Measurements from ENCODE around the gene SLC12A3.

The SLC12A3 gene

DNA sequence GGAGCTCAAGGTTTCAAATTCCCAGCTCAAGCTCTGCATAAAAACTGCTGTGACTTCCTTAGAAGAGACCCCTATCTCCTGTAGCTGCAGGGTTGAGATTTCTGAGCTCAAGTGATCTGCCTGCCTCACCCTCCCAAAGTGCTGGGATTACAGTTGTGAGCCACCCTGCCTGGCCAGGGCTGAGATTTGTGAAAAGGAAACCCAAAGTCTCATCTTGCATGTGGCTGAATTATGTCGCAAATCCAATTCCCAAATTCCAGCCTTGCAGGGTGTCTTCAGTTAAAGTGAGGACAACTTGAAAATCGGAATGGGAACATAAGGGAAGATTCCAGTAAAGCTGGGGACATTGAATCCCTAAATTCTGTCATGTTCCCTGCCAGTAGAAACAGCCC, 82.6 kb downstream of the SLC12A3 start:
- Histone ChIP-seq H3K36me3 (replicated peaks; ENCODE audit: low read depth, low read length) (peaks cover 35% of the 10 kb centered on the region), H3K27me3 (ENCODE audit: low read depth, low read length) (no peaks in the 10 kb centered on the region)

DNA sequence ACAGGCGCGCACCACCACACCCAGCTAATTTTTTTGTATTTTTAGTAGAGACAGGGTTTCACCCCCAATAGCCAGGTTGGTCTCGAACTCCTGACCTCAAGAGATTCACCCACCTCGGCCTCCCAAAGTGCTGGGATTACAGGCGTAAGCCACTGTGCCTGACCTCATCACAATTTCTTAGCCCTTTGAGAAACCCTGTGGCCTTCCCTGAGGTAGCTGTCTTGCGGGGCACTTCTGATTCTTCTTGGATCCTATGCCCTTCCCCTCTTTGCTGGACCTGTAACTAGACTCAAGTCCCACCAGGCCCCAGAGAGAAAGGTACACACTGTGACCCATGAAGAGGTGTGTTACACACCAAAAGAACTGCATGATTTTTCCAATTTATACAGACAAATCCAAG, 83.2 kb downstream of the SLC12A3 start:
- 0 out of 2 replicates have a peak, but pooled peaks cover 1% of the 10 kb centered on the region for H4K20me1 ChIP-seq (ENCODE audit: insufficient read depth, low read length)
- TF ChIP-seq EZH2phosphoT487 (IDR thresholded peaks at IDR 0.05; ENCODE audit: low read depth) (no peak), CTCF (IDR thresholded peaks at IDR 0.05; ENCODE audit: low read depth, low read length) (no peak)

More for the DNA sequence above, 82.6 kb downstream of the SLC12A3 start:
- H3K9ac ChIP-seq (ENCODE audit: low read length) = no peak overlapping the region
- peaks cover 71% of the 10 kb centered on the region for H3K4me1 ChIP-seq (ENCODE audit: low read length)
- H4K20me1 ChIP-seq (ENCODE audit: insufficient read depth, low read length) = peaks cover 6% of the 10 kb centered on the region; the same call in 1 of the 2 replicates
- H2AFZ ChIP-seq (ENCODE audit: low read depth, low read length) = no peak overlapping the region
- no peak overlapping the region for H3K27ac ChIP-seq (ENCODE audit: low read length)
- H3K9me3 ChIP-seq (ENCODE audit: insufficient read depth, low read length) = no peaks in the 10 kb centered on the region
- TF ChIP-seq EZH2phosphoT487 (IDR thresholded peaks at IDR 0.05; ENCODE audit: low read depth) = no peak
- no peak for TF ChIP-seq CTCF (IDR thresholded peaks at IDR 0.05; ENCODE audit: low read depth, low read length)
- H3K4me3 ChIP-seq (ENCODE audit: low read length) = no peak overlapping the region
- H3K4me2 ChIP-seq (ENCODE audit: low read length) = no peak overlapping the region
- H3K79me2 ChIP-seq (ENCODE audit: low read length) = peaks cover 4% of the 10 kb centered on the region; the same call in 1 of the 2 replicates

GRCh38 chr16:56950051-56950450, 85.0 kb downstream of the SLC12A3 start:
- Histone ChIP-seq H2AFZ (ENCODE audit: low read depth, low read length) (no peak overlapping the region), H3K27ac (ENCODE audit: low read length) (peak overlapping the region; percentile 72), H3K36me3 (replicated peaks; ENCODE audit: low read depth, low read length) (peaks cover 21% of the 10 kb centered on the region), H3K4me3 (ENCODE audit: low read length) (no peak overlapping the region), H3K9me3 (ENCODE audit: insufficient read depth, low read length) (no peaks in the 10 kb centered on the region), H3K4me1 (ENCODE audit: low read length) (peaks cover 50% of the 10 kb centered on the region), H3K79me2 (ENCODE audit: low read length) (no peaks in the 10 kb centered on the region), H3K27me3 (ENCODE audit: low read depth, low read length) (no peaks in the 10 kb centered on the region), H4K20me1 (ENCODE audit: insufficient read depth, low read length) (no peaks in the 10 kb centered on the region), H3K4me2 (ENCODE audit: low read length) (peak overlapping the region; percentile 68), H3K9ac (ENCODE audit: low read length) (peak overlapping the region; percentile 59; the same call in 1 of the 2 replicates)
- TF ChIP-seq EZH2phosphoT487 (IDR thresholded peaks at IDR 0.05; ENCODE audit: low read depth) (no peak), CTCF (IDR thresholded peaks at IDR 0.05; ENCODE audit: low read depth, low read length) (no peak)

More for the DNA sequence above, 83.2 kb downstream of the SLC12A3 start:
- H3K4me1 ChIP-seq (ENCODE audit: low read length) = peaks cover 68% of the 10 kb centered on the region
- H3K36me3 ChIP-seq (replicated peaks; ENCODE audit: low read depth, low read length) = peaks cover 29% of the 10 kb centered on the region
- no peak overlapping the region for H3K4me2 ChIP-seq (ENCODE audit: low read length)
- no peaks in the 10 kb centered on the region for H3K9me3 ChIP-seq (ENCODE audit: insufficient read depth, low read length)
- H3K27me3 ChIP-seq (ENCODE audit: low read depth, low read length) = no peaks in the 10 kb centered on the region
- no peaks in the 10 kb centered on the region for H3K79me2 ChIP-seq (ENCODE audit: low read length)
- no peak overlapping the region for H2AFZ ChIP-seq (ENCODE audit: low read depth, low read length)
- no peak overlapping the region for H3K9ac ChIP-seq (ENCODE audit: low read length)
- no peak overlapping the region for H3K4me3 ChIP-seq (ENCODE audit: low read length)
- no peak overlapping the region for H3K27ac ChIP-seq (ENCODE audit: low read length)

DNA sequence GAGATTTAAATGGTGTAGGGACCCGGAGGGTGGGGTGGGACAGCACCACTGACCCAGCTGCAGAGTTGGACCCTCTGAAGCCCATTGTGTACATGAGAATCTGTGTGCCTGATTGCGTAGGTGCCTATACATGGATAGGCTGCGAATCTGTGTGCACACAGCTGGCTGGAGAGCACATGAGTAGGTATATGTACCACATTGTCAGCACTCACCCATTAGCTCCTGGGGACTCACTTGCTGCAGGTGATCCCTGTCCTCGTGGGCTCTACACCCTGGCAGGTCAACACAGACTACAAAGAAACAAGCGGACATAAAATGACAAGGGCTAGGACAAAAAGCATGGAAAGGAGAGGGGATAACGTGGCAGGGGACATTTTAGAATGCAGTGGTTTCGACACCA, 85.4 kb downstream of the SLC12A3 start:
- Histone ChIP-seq H3K27ac (ENCODE audit: low read length) (peak overlapping the region; percentile 72), H3K9ac (ENCODE audit: low read length) (peak overlapping the region; percentile 59), H3K79me2 (ENCODE audit: low read length) (no peaks in the 10 kb centered on the region), H3K4me3 (ENCODE audit: low read length) (0 out of 2 replicates have a peak overlapping the region, but pooled peaks have one; percentile 40), H4K20me1 (ENCODE audit: insufficient read depth, low read length) (no peaks in the 10 kb centered on the region), H3K36me3 (replicated peaks; ENCODE audit: low read depth, low read length) (peaks cover 21% of the 10 kb centered on the region), H3K27me3 (ENCODE audit: low read depth, low read length) (no peaks in the 10 kb centered on the region), H3K4me2 (ENCODE audit: low read length) (peak overlapping the region; percentile 68), H3K9me3 (ENCODE audit: insufficient read depth, low read length) (no peaks in the 10 kb centered on the region), H2AFZ (ENCODE audit: low read depth, low read length) (no peak overlapping the region), H3K4me1 (ENCODE audit: low read length) (peaks cover 46% of the 10 kb centered on the region)
- TF ChIP-seq CTCF (IDR thresholded peaks at IDR 0.05; ENCODE audit: low read depth, low read length) = no peak
- TF ChIP-seq EZH2phosphoT487 (IDR thresholded peaks at IDR 0.05; ENCODE audit: low read depth) = no peak
